T-helper 2 cell (primary cell): ENCODE data around the gene NID2.

Source experiments
- DNase-seq, 5 experiments: peaks; one replicate each; pipeline versions ENCODE4 v3.0.0 to v3.0.0-alpha.2; 2012 to 2022

Gene NID2

GRCh38 chr14:52026017-52026660 is 42.7 kb downstream of the NID2 start:
- DNase-seq, result no peak

- no peak for DNase-seq
These were observed 43.5 kb downstream of the NID2 start for GRCh38 chr14:52025310-52025709.

- no peak for DNase-seq
These were observed 45.3 kb downstream of the NID2 start for GRCh38 chr14:52023518-52023917.

GRCh38 chr14:52021957-52022600 is 46.8 kb downstream of the NID2 start:
- peak in 1 of 5 experiments; percentile 82 for DNase-seq

- peak in 1 of 5 experiments; percentile 21 for DNase-seq
These were observed 47.8 kb downstream of the NID2 start for GRCh38 chr14:52020866-52021717.

- DNase-seq, result no peak
These were observed 48.6 kb downstream of the NID2 start for GRCh38 chr14:52020161-52020714.

GRCh38 chr14:52018970-52019369 is 49.9 kb downstream of the NID2 start:
- no peak for DNase-seq

- no peak for DNase-seq
These were observed 50.6 kb downstream of the NID2 start for GRCh38 chr14:52018252-52018651.

- DNase-seq, result no peak
These were observed 53.3 kb downstream of the NID2 start for GRCh38 chr14:52015411-52016030.

GRCh38 chr14:52014601-52015267 is 54.1 kb downstream of the NID2 start:
- DNase-seq, result no peak

GRCh38 chr14:52013984-52014600 is 54.8 kb downstream of the NID2 start:
- DNase-seq, result no peak

GRCh38 chr14:52012635-52013034 is 56.2 kb downstream of the NID2 start:
- DNase-seq, result no peak

GRCh38 chr14:52011523-52011922 is 57.3 kb downstream of the NID2 start:
- DNase-seq, result no peak

- DNase-seq, result no peak
These were observed 58.6 kb downstream of the NID2 start for GRCh38 chr14:52010173-52010693.

- DNase-seq, result no peak
These were observed 60.7 kb downstream of the NID2 start for GRCh38 chr14:52008136-52008535.

- DNase-seq, result no peak
These were observed 61.2 kb downstream of the NID2 start for GRCh38 chr14:52007637-52008036.

- DNase-seq, result no peak
These were observed 61.6 kb downstream of the NID2 start for GRCh38 chr14:52007211-52007610.

GRCh38 chr14:52006361-52006760 is 62.5 kb downstream of the NID2 start:
- DNase-seq, result no peak

- no peak for DNase-seq
These were observed 63.2 kb downstream of the NID2 start for GRCh38 chr14:52005625-52006024.

GRCh38 chr14:52003324-52003723 is 65.5 kb downstream of the NID2 start:
- no peak for DNase-seq

GRCh38 chr14:52002542-52002941 is 66.3 kb downstream of the NID2 start:
- DNase-seq, result no peak

GRCh38 chr14:52000696-52001095 is 68.2 kb downstream of the NID2 start:
- DNase-seq, result no peak
